NB4 (cell line): ENCODE results near the gene PKM.
"Not testable (repeated sequence)": the region's sequence is repeated elsewhere in the genome, so short reads cannot be mapped to it uniquely, and the experiment has no call there.

Experiments used
- DNase-seq: peaks from one replicate; pipeline ENCODE4 v3.0.0; 2010; ENCODE audit warnings: low read depth
- H3K4me3 ChIP-seq: one replicate; pipeline ENCODE4 v1.5.1; 2011; ENCODE audit warnings: mild to moderate bottlenecking, low read depth, low read length, moderate library complexity
- CTCF ChIP-seq: IDR thresholded peaks from one replicate; pipeline ENCODE4 v1.5.1; 2012; ENCODE audit warnings: low read depth, low read length
- MYC ChIP-seq: IDR thresholded peaks from 2 replicates; pipeline ENCODE4 v1.6.1; 2011; ENCODE audit warnings: low read depth, low read length
- POLR2A ChIP-seq: IDR thresholded peaks from 2 replicates; pipeline ENCODE4 v1.6.1; 2011; ENCODE audit warnings: mild to moderate bottlenecking; ENCODE audit not compliant: insufficient read length; ENCODE audit errors: extremely low read depth
- TF ChIP-seq, protein P1 (sequence below): IDR thresholded peaks from 2 replicates; pipeline ENCODE4 v1.6.1; 2011; ENCODE audit warnings: low read depth, low read length

The PKM gene

DNA sequence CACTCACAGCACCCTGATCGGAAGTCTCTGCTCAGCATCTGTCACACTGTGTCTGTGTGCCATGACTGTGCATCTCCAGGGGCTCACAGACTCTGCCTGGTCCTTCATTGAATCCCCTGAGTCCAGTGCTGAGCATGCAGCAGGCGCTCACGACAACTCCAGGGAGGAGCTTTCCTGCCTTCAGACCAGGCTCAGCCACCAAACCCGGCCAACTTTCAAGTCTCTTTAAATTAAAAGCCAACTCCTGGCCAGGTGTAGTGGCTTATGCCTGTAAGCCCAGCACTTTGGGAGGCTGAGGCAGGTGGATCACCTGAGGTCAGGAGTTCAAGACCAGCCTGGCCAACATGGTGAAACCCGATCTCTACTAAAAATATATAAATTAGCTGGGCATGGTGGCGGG is 57.6 kb downstream of the PKM start:
- TF ChIP-seq CTCF (no peak), MYC (no peak), POLR2A (no peak)
- TF ChIP-seq, protein P1, sequence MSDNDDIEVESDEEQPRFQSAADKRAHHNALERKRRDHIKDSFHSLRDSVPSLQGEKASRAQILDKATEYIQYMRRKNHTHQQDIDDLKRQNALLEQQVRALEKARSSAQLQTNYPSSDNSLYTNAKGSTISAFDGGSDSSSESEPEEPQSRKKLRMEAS: no peak

GRCh38 chr15:72172796-72173195 is 58.2 kb downstream of the PKM start:
- H3K4me3 ChIP-seq: no peak overlapping the region
- DNase-seq: no peak
- TF ChIP-seq CTCF (no peak), POLR2A (no peak), MYC (no peak)
- TF ChIP-seq, protein P1: no peak

More for the DNA sequence above, 57.6 kb downstream of the PKM start:
- no peak overlapping the region for H3K4me3 ChIP-seq
- DNase-seq: no peak

DNA sequence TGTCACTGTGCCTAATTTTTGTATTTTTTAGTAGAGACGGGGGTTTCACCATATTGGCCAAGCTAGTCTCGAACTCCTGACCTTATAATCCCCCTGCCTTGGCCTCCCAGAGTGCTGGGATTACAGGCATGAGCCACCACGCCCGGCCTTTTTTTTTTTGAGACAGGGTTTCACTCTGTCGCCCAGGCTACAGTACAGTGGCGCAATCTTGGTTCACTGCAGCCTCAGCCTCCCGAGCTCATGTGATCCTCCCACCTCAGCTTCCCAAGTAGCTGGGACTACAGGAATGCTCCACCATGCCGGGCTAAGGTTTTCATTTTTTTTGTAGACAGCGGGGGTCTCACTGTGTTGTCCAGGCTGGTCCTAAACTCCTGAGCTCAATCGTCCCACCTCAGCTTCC is 59.0 kb downstream of the PKM start:
- DNase-seq, H3K4me3 ChIP-seq: not testable (repeated sequence)

GRCh38 chr15:72170691-72171090 is 60.3 kb downstream of the PKM start:
- H3K4me3 ChIP-seq: no peak overlapping the region
- TF ChIP-seq MYC (no peak), POLR2A (no peak), CTCF (no peak)
- TF ChIP-seq, protein P1: no peak
- DNase-seq: no peak

- TF ChIP-seq CTCF (no peak), POLR2A (no peak), MYC (no peak)
- TF ChIP-seq, protein P1: no peak
- no peak for DNase-seq
- H3K4me3 ChIP-seq: no peak overlapping the region
Observed at GRCh38 chr15:72169921-72170611, 60.9 kb downstream of the PKM start.

DNA sequence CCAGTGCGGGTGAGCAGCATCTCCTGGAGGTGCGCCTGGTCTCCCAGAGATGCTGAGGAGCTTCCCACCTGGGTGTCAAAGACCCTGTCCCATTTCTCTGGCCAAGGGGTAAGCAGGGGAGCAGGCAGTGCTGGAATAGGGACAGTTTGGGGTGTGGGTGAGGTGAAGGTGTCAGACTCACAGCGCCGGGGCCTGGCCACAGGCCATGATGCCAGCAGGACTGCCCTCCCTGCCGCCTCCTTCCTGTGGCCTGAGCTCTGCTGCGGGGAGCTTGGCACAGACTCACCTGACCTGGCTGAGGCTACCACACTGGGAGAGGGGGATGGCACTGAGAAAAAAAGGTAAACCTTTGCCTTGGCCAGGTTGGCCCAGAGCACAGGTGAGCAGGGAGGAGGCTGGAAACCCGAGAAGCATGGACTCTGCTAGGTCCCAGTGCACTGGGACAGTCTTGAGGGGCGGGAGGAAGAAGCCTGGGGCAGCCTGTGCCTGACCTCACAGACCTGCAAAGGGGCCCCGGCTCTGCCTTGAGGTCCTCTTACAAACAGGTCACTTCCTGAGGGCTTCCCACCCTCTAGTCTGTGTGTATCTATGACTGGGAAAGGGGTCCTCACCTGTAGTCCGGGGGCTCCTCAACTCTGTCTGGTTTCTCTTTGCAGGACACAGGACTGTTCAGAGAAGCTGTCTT is 61.6 kb downstream of the PKM start:
- H3K4me3 ChIP-seq: no peak overlapping the region
- no peak for DNase-seq
- TF ChIP-seq POLR2A (no peak), CTCF (no peak)
- TF ChIP-seq, protein P1: no peak
